Common myeloid progenitor, CD34-positive (primary cell): ENCODE measurements around the gene TSEN15.

ENCODE experiments used
- CTCF ChIA-PET: fragments of 350-600 bp; sonication (Branson Sonifier 250); formaldehyde crosslinking; loops from one replicate; lab custom pipeline; 2021; ENCODE audit warnings: antibody characterized with exemption; lab: Charles Lee
- POLR2A ChIA-PET: fragments of 350-600 bp; sonication (Branson Sonifier 250); formaldehyde crosslinking; loops from one replicate; lab custom pipeline; 2021; ENCODE audit warnings: antibody characterized with exemption; lab: Charles Lee
- DNase-seq, 3 donors: peaks; one replicate each; pipeline versions ENCODE4 v3.0.0 to v3.0.0-alpha.2; 2013
- H3K27ac ChIP-seq, 2 experiments: 1 replicate in 1 of 2; 2 replicates in 1 of 2; pipeline ENCODE4 v1.7.0; 2013; ENCODE audit warnings: inconsistent platforms in 2 of 2, low read length in 2 of 2, mild to moderate bottlenecking in 2 of 2, low read depth in 1 of 2, moderate library complexity in 1 of 2; ENCODE audit not compliant: severe bottlenecking in 2 of 2, insufficient read depth in 1 of 2, poor library complexity in 1 of 2
- H3K27me3 ChIP-seq, 5 experiments: replicated peaks in 2 of 5; 1 replicate in 3 of 5; 2 replicates in 2 of 5; pipeline versions ENCODE4 v1.6.1 to v1.7.0; 2013; ENCODE audit warnings: low read length in 4 of 5, mild to moderate bottlenecking in 2 of 5, moderate library complexity in 2 of 5, inconsistent platforms in 1 of 5; ENCODE audit not compliant: insufficient read depth in 5 of 5, control insufficient read depth in 4 of 5
- H3K36me3 ChIP-seq, 4 experiments: 1 replicate in 2 of 4; 2 replicates in 2 of 4; pipeline versions ENCODE4 v1.6.1 to v1.7.0; 2013; ENCODE audit warnings: low read length in 3 of 4, control low read depth in 1 of 4, mild to moderate bottlenecking in 1 of 4; ENCODE audit not compliant: control insufficient read depth in 4 of 4, insufficient read depth in 4 of 4
- H3K4me1 ChIP-seq, 4 experiments: 1 replicate in 3 of 4; 2 replicates in 1 of 4; pipeline versions ENCODE4 v1.6.1 to v1.7.1; 2013; ENCODE audit warnings: low read length in 3 of 4, mild to moderate bottlenecking in 3 of 4, control low read depth in 1 of 4, inconsistent platforms in 1 of 4, moderate library complexity in 1 of 4; ENCODE audit not compliant: control insufficient read depth in 4 of 4, insufficient read depth in 4 of 4; ENCODE audit errors: control extremely low read depth in 1 of 4
- H3K4me3 ChIP-seq, 7 experiments: 1 replicate in 4 of 7; 2 replicates in 3 of 7; pipeline versions ENCODE4 v1.5.1 to v1.7.0; 2013; ENCODE audit warnings: mild to moderate bottlenecking in 7 of 7, low read length in 6 of 7, moderate library complexity in 6 of 7, inconsistent platforms in 2 of 7, low read depth in 2 of 7, control low read depth in 1 of 7; ENCODE audit not compliant: insufficient read depth in 4 of 7, control insufficient read depth in 1 of 7; ENCODE audit errors: extremely low read depth in 1 of 7
- H3K9me3 ChIP-seq, 5 experiments: 1 replicate in 4 of 5; 2 replicates in 1 of 5; pipeline versions ENCODE4 v1.6.1 to v1.7.1; 2013; ENCODE audit warnings: low read length in 4 of 5, mild to moderate bottlenecking in 2 of 5, inconsistent platforms in 1 of 5, low read depth in 1 of 5, moderate library complexity in 1 of 5; ENCODE audit not compliant: control insufficient read depth in 4 of 5, insufficient read depth in 2 of 5; ENCODE audit errors: control extremely low read depth in 1 of 5
- WGBS: methylation state at CpG from one replicate; pipeline ENCODE4 v1.1.5; 2013; ENCODE audit not compliant: insufficient coverage; 5-methylcytosine and 5-hydroxymethylcytosine counted together

The TSEN15 gene

GRCh38 chr1:184030433-184031091 is 21.0 kb upstream of the TSEN15 start:
- POLR2A ChIA-PET, result interaction anchor here (0.6 kb wide), 1 partner anchor 283 kb away, joined by 3 read pairs; no protein-coding TSS in a partner anchor
- CTCF ChIA-PET, result interaction anchor here (1.5 kb wide), 1 partner anchor 9 kb away, joined by 3 read pairs; no protein-coding TSS in a partner anchor

GRCh38 chr1:184031092-184031408 is 20.5 kb upstream of the TSEN15 start:
- peaks cover 0 to 22% (median 9%) of the 10 kb centered on the region in 5 experiments for H3K27me3 ChIP-seq
- H3K4me1 ChIP-seq, result peaks cover 0 to 4% (median 2%) of the 10 kb centered on the region in 4 experiments
- no peak overlapping the region for H3K27ac ChIP-seq
- no peaks in the 10 kb centered on the region for H3K36me3 ChIP-seq
- WGBS, result no CpG with 5 or more reads among the region's 1 CpG
- H3K4me3 ChIP-seq, result no peak overlapping the region
- no peaks in the 10 kb centered on the region for H3K9me3 ChIP-seq
- ChIA-PET POLR2A (no interaction called here), CTCF (interaction anchor here (1.5 kb wide), 1 partner anchor 10 kb away, joined by 3 read pairs; no protein-coding TSS in a partner anchor)
- DNase-seq, result no peak

More at GRCh38 chr1:184030433-184031091, 21.0 kb upstream of the TSEN15 start:
- H3K27me3 ChIP-seq, result peaks cover 0 to 17% (median 5%) of the 10 kb centered on the region in 5 experiments
- H3K4me1 ChIP-seq, result no peaks in the 10 kb centered on the region
- H3K9me3 ChIP-seq, result no peaks in the 10 kb centered on the region
- no peak for DNase-seq
- no peak overlapping the region for H3K27ac ChIP-seq
- 100% methylated on average over 1 of the region's 2 CpGs for WGBS
- no peaks in the 10 kb centered on the region for H3K36me3 ChIP-seq
- no peak overlapping the region for H3K4me3 ChIP-seq

DNA sequence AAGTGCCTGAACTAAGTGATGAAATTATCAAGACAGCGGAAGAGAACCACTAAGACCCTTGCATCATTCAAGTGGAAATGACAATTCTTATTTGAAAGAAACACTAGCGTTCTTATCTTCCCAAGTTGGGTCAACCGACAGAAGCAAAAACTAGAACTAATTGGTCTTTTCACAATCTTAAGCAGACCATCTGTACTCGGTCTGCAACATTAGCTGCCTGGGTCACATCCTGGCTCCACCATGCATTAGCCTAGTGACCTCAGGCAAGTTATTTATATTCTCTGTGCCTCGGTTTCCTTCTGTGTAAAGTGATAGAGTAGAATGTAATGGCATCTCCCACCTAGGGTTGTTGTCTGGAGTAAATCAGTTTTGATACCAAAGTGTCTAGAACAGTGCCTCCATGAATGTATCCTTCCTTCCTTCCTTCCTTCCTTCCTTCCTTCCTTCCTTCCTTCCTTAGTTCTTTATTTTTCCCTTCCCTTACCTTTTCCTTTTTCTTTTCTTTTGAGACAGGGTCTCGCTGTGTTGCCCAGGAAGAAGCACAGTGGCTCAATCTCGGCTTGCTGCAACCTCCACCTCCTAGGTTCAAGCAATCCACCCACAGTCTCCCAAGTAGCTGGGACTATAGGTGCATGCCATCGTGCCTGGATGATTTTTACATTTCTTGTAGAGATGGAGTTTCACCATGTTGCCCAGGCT is 20.0 kb upstream of the TSEN15 start:
- POLR2A ChIA-PET, result no interaction called here
- H3K27ac ChIP-seq, result no peak overlapping the region
- peak; percentile 5 to 71 (median 43) for DNase-seq
- peaks cover 0 to 27% (median 11%) of the 10 kb centered on the region in 5 experiments for H3K27me3 ChIP-seq
- H3K9me3 ChIP-seq, result no peaks in the 10 kb centered on the region
- H3K36me3 ChIP-seq, result no peaks in the 10 kb centered on the region
- WGBS, result 92% methylated on average over 7 of the region's 8 CpGs
- H3K4me1 ChIP-seq, result peaks cover 0 to 9% (median 7%) of the 10 kb centered on the region in 4 experiments
- no peak overlapping the region for H3K4me3 ChIP-seq
- CTCF ChIA-PET, result interaction anchor here (0.6 to 1.5 kb wide), 2 partner anchors 10 to 45 kb away, joined by 3 read pairs; no protein-coding TSS in a partner anchor

- no CpG with 5 or more reads among the region's 2 CpGs for WGBS
Measured at GRCh38 chr1:184032306-184032929, 19.1 kb upstream of the TSEN15 start.

DNA sequence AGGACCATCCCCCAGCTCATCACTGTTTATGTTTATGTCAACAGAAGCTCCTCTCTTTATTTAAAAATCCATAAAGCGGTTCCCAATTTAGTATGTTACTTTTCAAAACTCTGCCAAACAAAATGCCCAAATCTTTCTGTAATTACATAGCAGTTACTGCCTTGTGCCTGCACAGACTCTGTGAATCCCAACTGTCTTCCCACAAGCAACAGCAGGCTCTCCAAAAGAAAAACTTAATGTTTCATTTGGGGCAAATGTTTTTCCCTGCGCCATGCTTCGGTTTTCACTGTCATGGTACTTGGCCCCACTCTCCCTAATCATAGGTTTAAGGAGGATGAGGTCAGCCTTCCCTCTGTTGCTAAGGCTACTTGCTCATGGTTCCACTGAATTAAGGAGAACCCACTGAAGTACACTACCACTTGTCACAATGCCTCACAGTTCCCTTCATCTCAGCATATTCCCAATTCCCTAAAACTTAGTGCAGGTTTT is 18.6 kb upstream of the TSEN15 start:
- H3K27me3 ChIP-seq, result peaks cover 0 to 31% (median 11%) of the 10 kb centered on the region in 5 experiments
- DNase-seq, result no peak
- no peak overlapping the region for H3K27ac ChIP-seq
- H3K4me1 ChIP-seq, result peaks cover 3 to 21% (median 21%) of the 10 kb centered on the region in 4 experiments
- H3K36me3 ChIP-seq, result no peaks in the 10 kb centered on the region
- H3K9me3 ChIP-seq, result no peaks in the 10 kb centered on the region
- 90% methylated on average over 3 of the region's 3 CpGs for WGBS
- H3K4me3 ChIP-seq, result no peak overlapping the region
- ChIA-PET CTCF (no interaction called here), POLR2A (no interaction called here)

More at GRCh38 chr1:184032306-184032929, 19.1 kb upstream of the TSEN15 start:
- DNase-seq, result no peak
- peaks cover 0 to 31% (median 11%) of the 10 kb centered on the region in 5 experiments for H3K27me3 ChIP-seq
- ChIA-PET POLR2A (no interaction called here), CTCF (interaction anchor here (0.6 kb wide), 1 partner anchor 44 kb away, joined by 3 read pairs; no protein-coding TSS in a partner anchor)
- H3K36me3 ChIP-seq, result no peaks in the 10 kb centered on the region
- no peak overlapping the region for H3K4me3 ChIP-seq
- H3K4me1 ChIP-seq, result peaks cover 0 to 16% (median 15%) of the 10 kb centered on the region in 4 experiments
- no peaks in the 10 kb centered on the region for H3K9me3 ChIP-seq
- no peak overlapping the region for H3K27ac ChIP-seq

GRCh38 chr1:184033711-184034167 is 17.8 kb upstream of the TSEN15 start:
- ChIA-PET POLR2A (no interaction called here), CTCF (interaction anchor here (0.6 kb wide), 1 partner anchor 333 kb away, joined by 3 read pairs; no protein-coding TSS in a partner anchor)
- Histone ChIP-seq H3K27me3 (peaks cover 0 to 32% (median 11%) of the 10 kb centered on the region in 5 experiments), H3K36me3 (no peaks in the 10 kb centered on the region), H3K27ac (no peak overlapping the region), H3K4me1 (peaks cover 4 to 23% (median 22%) of the 10 kb centered on the region in 4 experiments), H3K4me3 (no peak overlapping the region), H3K9me3 (no peaks in the 10 kb centered on the region)
- 47% methylated on average over 2 of the region's 2 CpGs for WGBS
- DNase-seq, result peak in 1 of 3 donors; percentile 39
